ENCODE results near the gene FBXL2.
A peak's percentile ranks its signal among the peaks of the same experiment; 100 is the strongest.

FBXL2 gene

GRCh38 chr3:33312361-33312760, 35.1 kb downstream of the FBXL2 start:
- DNase-seq (ENCODE audit: low read depth) = no peak
- in situ Hi-C loops (cut with HindIII; ENCODE audit: low sequenced_read_pairs) = loop anchor here (5.0 kb wide), 1 partner anchor 45 kb away; no protein-coding TSS in a partner anchor

DNA sequence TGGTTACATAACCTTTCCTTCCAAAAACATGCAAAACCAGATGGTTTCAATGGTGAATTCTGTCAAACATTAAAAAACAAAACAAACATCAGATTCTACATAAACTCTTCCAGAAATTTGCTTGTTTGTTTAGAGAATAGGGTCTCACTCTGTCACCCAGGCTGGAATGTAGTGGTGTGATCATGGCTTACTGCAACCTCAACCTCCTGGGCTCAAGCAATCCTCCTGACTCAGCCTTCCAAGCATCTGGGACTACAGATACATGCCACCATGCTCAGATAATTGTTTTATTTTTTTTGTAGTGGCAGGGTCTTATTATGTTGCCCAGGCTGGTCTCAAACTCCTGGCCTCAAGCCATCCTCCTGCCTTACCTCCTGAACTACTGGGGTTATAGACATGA, 36.1 kb downstream of the FBXL2 start:
- no peak overlapping the region for H3K4me3 ChIP-seq (ENCODE audit: low read depth, low read length)
- no peak for DNase-seq (ENCODE audit: low read depth)
- no peak for TF ChIP-seq CTCF (IDR thresholded peaks at IDR 0.05; ENCODE audit: low read depth, low read length, missing control alignments)
- in situ Hi-C loops (cut with HindIII; ENCODE audit: low sequenced_read_pairs) = loop anchor here (5.0 kb wide), 1 partner anchor 44 kb away; no protein-coding TSS in a partner anchor

More at GRCh38 chr3:33312361-33312760, 35.1 kb downstream of the FBXL2 start:
- H3K4me3 ChIP-seq (ENCODE audit: low read depth, low read length) = no peak overlapping the region
- TF ChIP-seq CTCF (IDR thresholded peaks at IDR 0.05; ENCODE audit: low read depth, low read length, missing control alignments) = no peak

DNA sequence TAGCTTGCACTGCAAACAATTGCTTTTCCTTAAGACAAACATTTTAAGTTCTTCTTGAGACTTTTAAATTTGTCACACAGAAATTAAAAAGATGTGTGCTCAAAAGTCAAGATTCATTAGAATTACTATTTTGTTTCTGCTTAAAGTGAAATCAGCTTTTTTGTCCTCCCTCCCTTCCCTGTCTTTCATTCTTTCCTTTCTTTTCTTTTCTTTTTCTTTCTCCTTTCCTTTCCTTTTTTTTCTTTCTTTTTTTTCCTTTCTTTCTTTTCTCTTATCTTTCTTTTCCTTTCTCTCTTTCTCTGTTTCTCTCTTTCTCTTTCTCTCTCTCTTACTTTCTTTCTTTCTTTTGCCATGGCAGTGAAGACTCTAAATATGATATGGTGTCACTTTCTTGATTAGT, 37.8 kb downstream of the FBXL2 start:
- in situ Hi-C loops (cut with HindIII; ENCODE audit: low sequenced_read_pairs) = loop anchor here (5.0 kb wide), 1 partner anchor 42 kb away; no protein-coding TSS in a partner anchor
- TF ChIP-seq CTCF (IDR thresholded peaks at IDR 0.05; ENCODE audit: low read depth, low read length, missing control alignments) = no peak
- no peak overlapping the region for H3K4me3 ChIP-seq (ENCODE audit: low read depth, low read length)
- no peak for DNase-seq (ENCODE audit: low read depth)

DNA sequence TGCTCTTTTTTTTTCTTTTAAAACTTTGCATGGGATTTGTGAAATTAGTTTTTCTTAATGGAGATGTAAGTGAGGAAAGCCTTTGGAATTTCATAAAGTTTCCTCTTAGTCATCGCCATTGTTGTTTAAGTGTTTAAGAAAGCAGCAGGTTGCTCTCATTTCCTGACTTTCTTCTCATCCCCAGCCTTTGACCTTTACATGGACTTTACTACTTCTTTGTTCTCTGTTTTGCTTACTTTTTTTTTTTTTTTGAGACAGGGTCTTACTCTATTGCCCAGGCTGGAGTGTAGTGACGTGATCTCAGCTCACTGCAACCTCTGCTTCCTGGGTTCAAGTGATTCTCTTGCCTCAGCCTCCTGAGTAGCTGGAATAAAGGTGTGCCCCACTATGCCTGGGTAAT, 38.6 kb downstream of the FBXL2 start:
- in situ Hi-C loops (cut with HindIII; ENCODE audit: low sequenced_read_pairs) = no loop called here
- no peak for TF ChIP-seq CTCF (IDR thresholded peaks at IDR 0.05; ENCODE audit: low read depth, low read length, missing control alignments)
- no peak overlapping the region for H3K4me3 ChIP-seq (ENCODE audit: low read depth, low read length)
- peak; percentile 38 for DNase-seq (ENCODE audit: low read depth)

DNA sequence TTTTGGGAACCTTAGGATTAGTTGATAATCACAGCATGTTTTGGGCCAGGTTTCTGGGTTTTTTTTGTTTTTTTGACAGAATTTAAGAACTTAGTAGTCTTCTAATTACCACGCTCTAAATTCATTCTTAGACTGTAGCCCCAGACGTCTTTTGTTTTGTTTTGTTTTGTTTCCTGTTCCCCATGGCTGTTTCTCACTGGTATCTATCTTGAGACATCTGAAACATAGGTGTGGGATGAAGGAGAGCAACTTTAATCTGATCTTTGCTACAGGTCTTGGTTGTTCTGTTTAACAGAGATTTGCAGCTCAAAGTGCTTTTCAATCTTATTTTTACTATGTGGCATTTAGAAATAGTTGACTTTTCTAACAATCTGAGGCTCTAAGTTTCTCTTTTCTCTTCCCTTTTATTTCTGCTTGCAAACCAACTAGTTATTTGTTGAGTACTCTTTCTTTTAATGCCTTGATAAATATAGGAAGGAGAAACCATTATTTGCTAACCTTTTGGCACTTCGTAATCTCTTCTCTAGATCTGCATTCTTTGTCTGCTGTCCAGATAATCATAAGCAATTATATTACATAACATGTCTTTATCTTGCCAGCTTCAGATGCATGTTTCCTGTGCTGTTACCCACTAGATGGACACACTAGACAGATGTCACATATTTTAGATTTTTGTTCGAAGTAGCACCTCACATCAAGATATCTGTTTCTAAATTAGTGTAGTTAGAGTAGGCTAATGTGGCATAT, 40.9 kb downstream of the FBXL2 start:
- no peak for DNase-seq (ENCODE audit: low read depth)
- H3K4me3 ChIP-seq (ENCODE audit: low read depth, low read length) = no peak overlapping the region
- in situ Hi-C loops (cut with HindIII; ENCODE audit: low sequenced_read_pairs) = no loop called here
- no peak for TF ChIP-seq CTCF (IDR thresholded peaks at IDR 0.05; ENCODE audit: low read depth, low read length, missing control alignments)

GRCh38 chr3:33318710-33319380, 41.6 kb downstream of the FBXL2 start:
- in situ Hi-C loops (cut with HindIII; ENCODE audit: low sequenced_read_pairs) = no loop called here
- DNase-seq (ENCODE audit: low read depth) = no peak
- peak; percentile 48 for TF ChIP-seq CTCF (IDR thresholded peaks at IDR 0.05; ENCODE audit: low read depth, low read length, missing control alignments)
- no peak overlapping the region for H3K4me3 ChIP-seq (ENCODE audit: low read depth, low read length)

Measured in astrocyte of the cerebellum (primary cell).